ENCODE measurements around the gene DENND5B.
"Not testable (repeated sequence)": the region's sequence is repeated elsewhere in the genome, so short reads cannot be mapped to it uniquely, and the experiment has no call there.

DENND5B gene

GRCh38 chr12:31590642-31591379 is at the start of gene DENND5B:
DENND5B (minus strand) TSS chr12:31591136; CDS start chr12:31590832, 304 bp downstream.
- DNase-seq, result no peak

DNA sequence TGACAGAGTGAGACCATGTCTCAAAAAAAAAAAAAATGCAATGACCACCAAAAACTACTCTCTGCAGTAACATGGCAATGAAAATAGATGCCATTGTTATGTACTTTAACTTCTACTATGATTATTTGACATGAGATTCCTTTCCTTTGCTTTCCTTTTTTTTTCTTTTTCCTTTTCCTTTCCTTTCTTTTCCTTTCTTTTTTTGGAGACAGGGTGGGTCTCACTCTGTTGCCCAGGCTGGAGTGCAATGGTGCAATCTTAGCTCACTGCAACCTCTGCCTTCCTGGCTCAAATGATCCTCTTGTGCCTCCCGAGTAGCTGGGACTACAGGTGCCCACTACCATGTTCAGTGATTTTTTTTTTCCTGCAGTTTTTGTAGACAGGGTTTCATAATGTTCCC is 43.7 kb upstream of the DENND5B start:
- DNase-seq, result no peak

- no peak for DNase-seq
Measured at GRCh38 chr12:31633464-31633863, 42.5 kb upstream of the DENND5B start.

DNA sequence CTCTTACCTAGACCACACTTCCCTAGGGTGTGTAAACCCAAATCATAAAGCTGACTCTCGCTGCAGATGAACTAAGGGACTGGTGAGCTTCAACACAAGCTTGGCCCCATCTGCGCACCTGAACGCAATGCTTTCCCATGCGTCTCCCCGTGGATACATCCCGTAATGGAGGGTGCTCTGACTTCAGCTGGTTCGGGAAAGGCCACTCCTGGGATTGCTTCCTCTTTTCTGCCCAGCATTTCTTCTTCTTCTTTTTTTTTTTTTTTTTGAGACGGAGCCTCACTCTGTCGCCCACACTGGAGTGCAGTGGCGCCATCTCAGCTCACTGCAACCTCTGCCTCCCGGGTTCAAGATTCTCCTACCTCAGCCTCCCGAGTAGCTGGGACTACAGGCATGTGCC is 40.9 kb upstream of the DENND5B start:
- no peak for DNase-seq

GRCh38 chr12:31631023-31631724 is 40.2 kb upstream of the DENND5B start:
- no peak for DNase-seq

- no peak for DNase-seq
Measured at GRCh38 chr12:31629756-31630732, 39.1 kb upstream of the DENND5B start.

DNA sequence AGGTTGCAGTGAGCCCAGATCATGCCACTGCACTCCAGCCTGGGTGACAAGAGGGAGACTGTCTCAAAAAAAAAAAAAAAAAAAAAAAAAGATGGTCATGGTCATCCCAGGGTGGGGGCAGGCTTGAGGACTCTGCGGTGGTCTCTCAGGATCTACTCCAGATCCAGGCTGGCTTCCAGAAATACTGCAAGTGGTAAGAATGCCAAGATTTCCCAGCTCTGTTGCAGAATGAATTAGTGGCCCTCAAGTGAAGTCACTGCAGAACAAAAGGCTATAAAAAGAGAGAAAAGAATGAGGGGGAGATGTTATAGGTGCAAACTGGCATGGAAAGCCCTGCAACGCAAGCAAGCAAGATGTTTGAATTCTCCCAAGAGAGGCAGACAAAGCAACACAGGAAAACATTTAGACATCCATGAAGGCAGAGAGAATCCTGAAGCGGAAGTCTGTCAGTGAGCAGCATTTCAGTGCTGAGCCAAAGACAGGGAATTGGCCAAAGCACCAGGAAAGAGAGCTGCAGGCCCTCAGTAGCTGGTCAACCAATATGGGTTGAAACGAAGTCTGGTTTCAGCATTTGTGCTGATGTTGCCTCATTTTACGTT is 36.6 kb upstream of the DENND5B start:
- DNase-seq, result no peak

- DNase-seq, result no peak
Measured at GRCh38 chr12:31626270-31626995, 35.5 kb upstream of the DENND5B start.

DNA sequence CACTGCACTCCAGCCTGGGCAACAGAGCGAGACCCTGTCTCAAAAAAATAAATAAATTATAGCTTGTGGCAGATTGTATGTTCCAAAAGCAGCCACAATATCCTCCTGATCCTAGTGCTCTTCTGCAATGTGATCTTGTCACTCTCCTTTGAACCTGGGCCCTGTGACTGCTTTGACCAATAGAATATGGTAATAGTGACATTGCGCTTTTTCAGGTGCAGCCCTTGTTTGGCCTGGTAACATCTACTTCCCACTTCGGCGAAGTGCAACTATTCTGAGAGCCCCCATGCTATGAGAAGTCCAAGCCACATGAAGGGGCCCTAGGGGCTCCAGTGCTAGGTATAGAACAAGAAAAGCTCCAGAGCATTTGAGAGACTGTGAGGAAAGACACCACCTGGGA is 31.1 kb upstream of the DENND5B start:
- no peak for DNase-seq

GRCh38 chr12:31620311-31620710 is 29.4 kb upstream of the DENND5B start:
- no peak for DNase-seq

- DNase-seq, result no peak
Measured at GRCh38 chr12:31618228-31619025, 27.5 kb upstream of the DENND5B start.

GRCh38 chr12:31612819-31613218 is 21.9 kb upstream of the DENND5B start:
- no peak for DNase-seq

GRCh38 chr12:31608299-31608698 is 17.4 kb upstream of the DENND5B start:
- not testable (repeated sequence) for DNase-seq

- no peak for DNase-seq
Measured at GRCh38 chr12:31605531-31605930, 14.6 kb upstream of the DENND5B start.

GRCh38 chr12:31603546-31604009 is 12.6 kb upstream of the DENND5B start:
- no peak for DNase-seq

DNA sequence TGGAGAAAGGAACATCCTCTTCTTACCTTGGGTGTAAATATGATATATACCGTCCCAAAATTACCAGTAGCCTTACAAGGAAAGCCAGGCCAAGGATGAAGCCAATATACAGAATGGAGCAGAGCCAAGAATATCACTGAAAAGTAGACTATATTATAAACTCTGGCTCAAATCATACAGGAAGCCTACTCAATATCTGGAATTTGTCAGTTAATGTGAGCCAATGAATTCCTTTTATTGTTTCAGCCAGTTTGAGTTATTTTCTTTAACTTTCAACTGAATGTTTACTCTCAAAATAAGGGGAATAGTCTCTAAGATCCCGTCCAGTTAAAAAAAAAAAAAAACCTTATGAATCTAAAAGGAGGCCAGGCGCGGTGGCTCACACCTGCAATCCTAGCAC is 9.8 kb upstream of the DENND5B start:
- DNase-seq, result no peak

DNA sequence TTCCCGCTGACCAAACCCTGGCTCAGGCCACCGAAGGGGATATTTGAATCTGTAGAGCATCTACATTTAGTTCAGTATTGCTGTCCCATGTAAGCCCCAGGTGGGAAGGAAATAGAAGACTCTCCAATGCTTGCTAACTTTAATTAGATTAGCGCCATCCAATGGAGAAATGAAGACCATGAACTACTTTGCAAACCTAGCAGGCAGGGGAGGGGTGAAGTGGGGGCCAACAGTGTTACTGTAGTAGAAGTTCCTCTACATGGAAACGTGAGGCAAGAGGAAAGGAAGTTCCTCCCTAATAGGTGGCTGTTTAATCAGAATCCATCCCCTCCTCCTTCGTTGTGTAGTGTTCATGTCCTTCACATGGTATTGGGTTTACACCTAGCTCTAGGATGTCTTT is 9.3 kb upstream of the DENND5B start:
- DNase-seq, result no peak

DNA sequence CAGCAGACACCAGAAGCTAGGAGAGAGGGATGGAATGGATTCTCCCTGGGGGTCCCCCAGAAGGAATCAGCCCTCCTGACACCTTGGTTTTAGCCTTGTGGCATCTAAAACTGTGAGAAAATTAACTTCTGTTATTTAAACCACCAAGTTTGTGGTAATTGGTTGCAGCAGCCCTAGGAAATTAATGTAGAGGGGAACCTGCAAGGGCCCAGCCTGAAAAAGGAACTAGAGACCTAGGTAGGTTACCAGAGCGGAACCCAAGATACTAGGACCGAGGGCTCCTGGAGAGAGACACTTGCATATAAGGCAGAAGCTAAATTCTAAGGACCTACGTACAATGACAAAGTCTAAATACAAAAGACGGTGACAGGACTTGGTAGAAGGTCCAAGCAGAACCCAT is 8.1 kb upstream of the DENND5B start:
- no peak for DNase-seq

DNA sequence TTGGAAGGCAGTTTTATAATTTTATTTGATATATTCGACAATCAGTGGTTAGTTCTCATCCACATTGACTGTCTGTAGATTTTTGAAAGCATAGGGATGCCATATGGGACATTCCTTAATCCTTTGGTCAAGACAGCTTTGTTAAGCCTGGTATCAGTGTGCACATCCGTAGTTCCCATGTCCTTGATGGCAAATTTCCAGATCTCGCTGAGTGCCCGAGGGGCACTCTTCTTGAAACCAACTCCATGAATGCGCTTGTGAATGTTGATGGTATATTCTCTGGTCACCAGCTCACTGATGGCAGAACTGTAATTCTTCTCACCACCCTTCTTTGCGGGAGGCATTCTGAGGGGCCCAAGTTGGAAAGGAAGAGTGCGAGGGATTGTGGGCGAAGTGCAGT is 6.1 kb upstream of the DENND5B start:
- DNase-seq, result no peak

- DNase-seq, result no peak
Measured at GRCh38 chr12:31594681-31595080, 3.7 kb upstream of the DENND5B start.

- no peak for DNase-seq
Measured at GRCh38 chr12:31591380-31591901, 505 bp upstream of the DENND5B start.
